HG03103 (cell line): ENCODE measurements around the gene RPTOR.

ENCODE experiments used
- ATAC-seq: cut with Tn5 transposase; IDR thresholded peaks from one replicate; pipeline ENCODE4 v1.9.1; 2021; ENCODE audit warnings: low read depth; ENCODE audit not compliant: unreplicated experiment

Gene RPTOR

GRCh38 chr17:80511222-80512180 lies 33.1 kb upstream of the RPTOR start:
- no peak for ATAC-seq

DNA sequence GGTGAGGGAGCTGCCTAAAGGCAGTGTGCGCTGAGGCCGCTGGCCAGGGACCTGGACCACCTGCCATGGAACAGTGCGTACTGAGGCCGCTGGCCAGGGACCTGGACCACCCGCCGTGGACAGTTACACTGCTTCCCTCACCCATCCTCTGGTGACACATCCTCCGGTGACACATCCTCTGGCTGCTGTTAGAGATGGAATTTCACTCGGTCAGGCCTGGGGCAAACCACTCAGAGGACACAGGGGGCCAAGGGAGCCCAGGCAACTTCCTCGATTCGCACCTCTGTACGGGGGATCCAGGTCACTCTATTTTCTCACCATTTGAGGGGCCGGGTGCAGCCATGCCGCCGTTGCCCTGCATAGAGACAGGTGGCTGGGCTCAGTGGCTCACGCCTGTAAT lies 32.4 kb upstream of the RPTOR start:
- no peak for ATAC-seq

DNA sequence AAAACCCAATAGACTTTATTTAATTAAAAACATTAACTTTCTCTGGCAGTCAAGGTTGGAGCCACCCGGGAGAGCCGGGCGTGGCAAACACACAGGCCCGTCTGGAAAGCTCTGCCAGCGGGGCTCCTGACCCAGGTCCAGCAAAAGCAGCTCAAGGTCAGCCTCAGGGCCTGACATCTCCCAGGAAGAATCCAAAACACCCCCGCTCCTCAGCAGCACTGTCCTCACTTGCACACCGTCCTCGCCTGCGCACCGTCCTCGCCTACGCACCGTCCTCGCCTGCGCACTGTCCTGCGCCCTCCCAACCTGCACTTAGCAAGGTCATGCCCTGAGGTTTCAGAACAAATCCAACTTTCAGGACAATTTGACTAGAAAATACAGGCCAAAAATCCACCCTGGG lies 31.4 kb upstream of the RPTOR start:
- no peak for ATAC-seq

GRCh38 chr17:80513892-80514291 lies 30.7 kb upstream of the RPTOR start:
- no peak for ATAC-seq

GRCh38 chr17:80516171-80516932 lies 28.3 kb upstream of the RPTOR start:
- ATAC-seq, result no peak

DNA sequence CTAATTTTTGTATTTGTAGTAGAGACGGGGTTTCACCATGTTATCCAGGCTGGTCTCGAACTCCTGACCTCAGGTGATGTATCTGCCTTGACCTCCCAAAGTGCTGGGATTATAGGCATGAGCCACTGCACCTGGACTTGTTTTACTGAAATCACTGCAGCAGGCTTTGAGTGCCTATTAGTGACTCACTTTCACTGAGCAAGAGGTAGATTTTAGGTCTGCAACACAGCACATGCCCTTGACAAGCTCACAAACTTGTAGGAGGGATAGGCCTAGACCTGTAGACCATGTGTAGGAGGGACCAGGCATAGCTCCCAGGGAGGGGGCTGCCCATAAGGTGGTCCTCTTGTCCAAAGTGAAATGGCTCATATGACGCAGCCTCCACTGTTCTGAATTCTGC lies 27.0 kb upstream of the RPTOR start:
- no peak for ATAC-seq

GRCh38 chr17:80518392-80518791 lies 26.2 kb upstream of the RPTOR start:
- no peak for ATAC-seq

- ATAC-seq, result no peak
These were observed 25.4 kb upstream of the RPTOR start for GRCh38 chr17:80519091-80519781.

DNA sequence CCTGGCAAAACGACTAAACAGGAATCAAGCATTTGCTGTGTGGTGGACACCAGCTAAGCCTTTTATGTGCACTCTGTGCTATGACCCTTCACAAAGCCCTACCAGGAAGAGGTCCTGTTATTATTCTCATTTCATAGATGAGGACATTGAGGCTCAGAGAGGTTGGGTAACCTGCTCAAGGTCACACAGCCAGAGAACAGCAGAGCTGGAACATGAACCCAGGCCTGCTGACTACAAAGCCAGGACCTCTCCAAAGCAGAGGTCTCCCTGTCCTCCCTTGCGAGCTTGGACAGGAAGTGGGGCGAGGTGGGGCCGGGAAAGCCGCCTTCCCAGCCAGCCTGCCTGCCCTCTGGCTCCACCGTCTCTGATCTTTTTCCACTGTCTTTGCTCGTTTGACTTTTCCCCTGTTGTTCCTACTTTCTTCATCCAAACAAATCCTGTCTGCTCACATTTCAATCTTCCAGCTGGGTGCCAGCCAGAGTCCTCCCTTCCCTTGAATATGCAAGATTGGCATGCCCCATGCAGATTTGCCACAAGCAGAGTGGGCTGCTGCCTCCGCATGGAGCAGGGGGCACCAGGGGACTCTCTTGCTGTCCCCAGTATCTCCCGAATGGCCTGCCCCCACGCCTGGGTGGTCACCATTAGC lies 23.7 kb upstream of the RPTOR start:
- ATAC-seq, result no peak

DNA sequence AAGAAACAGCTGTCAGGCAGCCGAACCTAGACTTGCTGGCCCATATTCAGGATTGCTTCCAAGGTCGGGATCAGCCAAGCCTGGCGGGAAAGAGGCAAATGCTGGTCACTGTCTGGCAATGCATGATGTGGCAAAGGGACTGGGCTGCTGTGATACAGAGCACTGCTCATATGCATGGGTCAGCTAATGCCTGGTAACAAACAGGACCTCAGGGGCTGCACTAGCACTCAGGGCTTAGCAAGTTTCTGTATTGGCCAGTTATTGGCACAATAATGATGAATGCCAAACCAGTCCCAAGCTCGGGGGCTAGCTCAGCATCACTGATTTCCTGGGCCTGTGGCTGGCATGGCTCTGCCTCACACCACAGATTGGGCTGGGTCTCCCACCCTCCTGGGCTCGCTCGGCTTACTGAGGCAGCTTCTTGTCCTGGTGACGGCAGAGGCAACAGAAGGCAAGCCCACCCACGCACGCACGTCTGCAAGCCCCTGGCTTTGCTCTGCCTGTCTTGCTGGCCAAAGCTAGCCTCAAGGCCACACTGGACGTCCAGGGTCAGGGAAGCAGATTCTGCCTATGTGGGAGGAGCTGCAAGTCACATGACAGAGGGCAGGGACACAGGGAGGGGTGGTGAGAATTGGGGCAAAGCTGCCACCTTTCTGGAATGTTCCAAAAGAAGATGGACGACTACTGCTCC lies 21.4 kb upstream of the RPTOR start:
- no peak for ATAC-seq

DNA sequence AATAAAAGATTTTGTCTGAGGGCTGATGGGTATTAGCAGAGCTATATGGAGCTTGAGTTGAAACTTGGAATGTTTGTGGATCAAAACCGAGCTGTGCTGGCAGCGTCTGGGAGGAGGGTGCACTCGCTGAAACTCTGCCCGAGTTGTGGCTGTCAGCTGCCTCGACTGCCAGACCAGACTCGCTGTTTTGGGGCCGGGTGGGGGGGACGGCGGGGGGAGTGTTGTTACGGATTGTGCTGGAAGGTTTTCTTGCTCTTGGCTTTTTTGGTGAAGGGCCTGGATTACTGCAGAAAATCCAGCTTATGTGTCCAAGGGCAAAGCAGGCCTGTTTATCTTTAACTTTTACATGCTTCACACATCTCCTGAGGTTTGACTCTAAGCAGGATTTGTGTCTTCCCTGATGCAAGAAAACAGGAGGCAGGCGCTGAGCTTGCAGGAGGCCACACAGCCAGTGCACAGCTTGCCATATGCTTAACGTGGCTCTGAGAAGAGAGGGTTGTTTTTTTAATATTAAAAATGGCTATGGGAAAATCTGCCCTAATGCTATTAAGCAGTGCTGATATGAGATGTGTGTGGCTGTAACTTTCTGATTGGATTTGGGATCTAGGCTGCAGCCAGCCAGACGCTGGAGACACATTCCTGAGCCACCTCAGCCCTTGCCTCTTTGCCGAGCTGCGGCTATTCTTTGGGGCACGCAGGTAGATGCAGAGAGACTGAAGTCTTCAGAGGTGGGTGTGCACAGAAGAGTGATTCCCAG lies 20.5 kb upstream of the RPTOR start:
- ATAC-seq, result no peak

DNA sequence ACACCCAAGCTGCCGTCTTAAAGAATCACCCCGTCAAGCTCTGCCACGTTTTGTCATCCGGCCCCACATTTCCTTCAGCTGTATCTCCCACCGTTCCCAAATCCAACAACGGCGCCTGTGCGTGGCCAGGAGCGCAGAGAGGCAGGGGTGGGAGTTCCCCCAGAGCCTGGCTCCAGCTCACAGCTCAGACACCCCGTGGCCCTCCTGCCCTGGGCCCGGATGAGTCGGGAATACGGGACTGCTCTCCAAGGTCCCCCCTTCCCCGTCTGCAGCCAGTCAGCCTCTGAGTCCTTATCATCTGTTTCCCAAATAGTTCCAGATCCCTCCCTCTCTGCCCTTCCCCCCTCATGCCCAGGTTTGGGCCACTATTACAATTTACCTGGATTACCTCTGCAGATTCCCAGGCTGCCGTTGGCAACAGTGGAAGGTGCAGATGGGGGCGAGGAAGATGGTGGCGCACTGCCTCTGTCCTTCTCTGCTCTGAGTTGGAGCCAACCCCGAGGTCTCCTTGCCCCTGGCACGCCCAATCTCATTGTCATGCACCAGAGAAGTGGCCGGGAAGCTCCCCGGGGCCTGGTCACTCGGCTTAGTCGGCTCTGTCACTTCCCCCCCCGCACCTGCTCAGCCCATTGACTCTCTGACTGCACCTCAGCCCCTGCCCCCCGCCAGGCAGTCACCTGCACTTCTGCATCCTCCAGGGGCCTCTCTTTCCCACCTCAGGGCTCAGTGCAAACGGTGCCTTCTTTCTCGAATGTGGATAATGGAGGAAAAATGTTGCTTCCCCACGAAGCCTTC lies 18.3 kb upstream of the RPTOR start:
- ATAC-seq, result no peak

GRCh38 chr17:80527016-80527645 lies 17.5 kb upstream of the RPTOR start:
- ATAC-seq, result no peak

- ATAC-seq, result no peak
These were observed 16.1 kb upstream of the RPTOR start for GRCh38 chr17:80528536-80528935.

DNA sequence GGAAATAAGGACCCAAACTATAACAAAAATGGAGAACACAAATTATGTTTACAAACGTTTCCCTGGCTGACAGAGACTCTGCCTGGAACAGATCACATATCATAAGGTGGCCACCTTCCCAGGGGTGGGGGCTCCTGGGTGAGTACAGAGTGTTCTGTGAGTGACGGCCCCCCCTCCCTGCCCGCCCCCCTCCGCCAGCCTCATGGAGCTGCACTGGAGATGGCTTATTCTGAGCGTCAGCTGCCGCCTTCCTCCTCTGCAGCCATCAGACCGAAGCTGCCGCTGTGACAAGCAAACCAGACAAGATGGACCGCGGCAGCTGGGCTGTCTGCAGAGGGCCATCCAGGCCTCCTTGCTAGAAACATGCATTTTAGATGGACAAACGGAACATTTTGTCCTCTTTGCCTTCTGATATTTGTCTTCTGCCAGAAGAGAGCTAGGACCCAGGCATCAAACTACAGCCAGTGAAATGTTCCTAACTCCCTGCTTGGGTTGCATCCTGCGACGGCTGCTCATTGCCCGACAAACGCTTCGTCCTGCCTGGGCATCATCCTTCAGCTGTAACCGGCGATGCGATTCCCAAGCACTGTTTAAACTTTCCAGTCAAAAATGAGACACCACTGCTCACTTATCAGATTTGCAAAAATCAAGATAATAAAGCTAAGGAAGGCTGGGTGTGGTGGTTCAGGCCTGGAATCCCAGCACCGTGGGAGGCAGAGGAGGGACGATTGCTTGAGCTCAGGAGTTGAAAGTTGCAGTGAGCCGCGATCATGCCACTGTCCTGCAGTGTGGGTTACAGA lies 15.3 kb upstream of the RPTOR start:
- no peak for ATAC-seq

- no peak for ATAC-seq
These were observed 14.7 kb upstream of the RPTOR start for GRCh38 chr17:80529904-80530292.

GRCh38 chr17:80531400-80531799 lies 13.2 kb upstream of the RPTOR start:
- ATAC-seq, result no peak
